AG09309 (cell line): ENCODE measurements around the gene NFKB1.

Experiments used
- DNase-seq: peaks from one replicate; pipeline ENCODE4 v3.0.0-alpha.2; 2010; ENCODE audit warnings: low read depth
- H3K4me3 ChIP-seq: 2 replicates; pipeline ENCODE4 v1.5.1; 2011; ENCODE audit warnings: mild to moderate bottlenecking, low read depth, low read length, moderate library complexity; ENCODE audit not compliant: control insufficient read depth
- TF ChIP-seq, protein P1 (sequence below): IDR thresholded peaks from 2 replicates; pipeline ENCODE4 v1.5.1; 2011; ENCODE audit warnings: mild to moderate bottlenecking, low read depth, low read length, inconsistent platforms; ENCODE audit not compliant: insufficient read depth, control insufficient read depth; ENCODE audit errors: missing control alignments

NFKB1 gene

DNA sequence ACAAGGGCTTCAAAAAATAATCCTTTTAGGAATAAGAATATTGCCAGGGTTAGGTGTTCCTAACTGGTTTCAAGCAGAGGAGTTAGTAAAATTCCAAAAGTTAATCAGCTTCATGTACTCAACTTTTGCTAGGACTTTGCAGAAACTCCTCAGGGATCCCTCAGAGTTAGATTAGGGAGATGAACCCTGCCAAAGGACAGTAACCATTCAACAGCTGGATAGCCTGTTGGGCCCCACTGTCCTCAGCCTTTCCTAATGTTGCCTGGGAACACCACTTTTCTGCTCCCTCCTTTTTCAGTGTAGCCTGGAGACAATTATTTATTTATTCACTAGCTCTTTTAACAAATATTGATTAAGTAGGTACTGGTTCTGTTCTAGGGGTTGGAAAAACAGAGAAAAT is 53.8 kb downstream of the NFKB1 start:
- TF ChIP-seq, protein P1, sequence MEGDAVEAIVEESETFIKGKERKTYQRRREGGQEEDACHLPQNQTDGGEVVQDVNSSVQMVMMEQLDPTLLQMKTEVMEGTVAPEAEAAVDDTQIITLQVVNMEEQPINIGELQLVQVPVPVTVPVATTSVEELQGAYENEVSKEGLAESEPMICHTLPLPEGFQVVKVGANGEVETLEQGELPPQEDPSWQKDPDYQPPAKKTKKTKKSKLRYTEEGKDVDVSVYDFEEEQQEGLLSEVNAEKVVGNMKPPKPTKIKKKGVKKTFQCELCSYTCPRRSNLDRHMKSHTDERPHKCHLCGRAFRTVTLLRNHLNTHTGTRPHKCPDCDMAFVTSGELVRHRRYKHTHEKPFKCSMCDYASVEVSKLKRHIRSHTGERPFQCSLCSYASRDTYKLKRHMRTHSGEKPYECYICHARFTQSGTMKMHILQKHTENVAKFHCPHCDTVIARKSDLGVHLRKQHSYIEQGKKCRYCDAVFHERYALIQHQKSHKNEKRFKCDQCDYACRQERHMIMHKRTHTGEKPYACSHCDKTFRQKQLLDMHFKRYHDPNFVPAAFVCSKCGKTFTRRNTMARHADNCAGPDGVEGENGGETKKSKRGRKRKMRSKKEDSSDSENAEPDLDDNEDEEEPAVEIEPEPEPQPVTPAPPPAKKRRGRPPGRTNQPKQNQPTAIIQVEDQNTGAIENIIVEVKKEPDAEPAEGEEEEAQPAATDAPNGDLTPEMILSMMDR: no peak
- no peak for DNase-seq

GRCh38 chr4:102557636-102558035 is 56.5 kb downstream of the NFKB1 start:
- TF ChIP-seq, protein P1: no peak
- no peak for DNase-seq
- no peak overlapping the region for H3K4me3 ChIP-seq

More for the DNA sequence above, 53.8 kb downstream of the NFKB1 start:
- H3K4me3 ChIP-seq: no peak overlapping the region

- DNase-seq: no peak
- no peak overlapping the region for H3K4me3 ChIP-seq
- TF ChIP-seq, protein P1: no peak
Measured at GRCh38 chr4:102560115-102560514, 59.0 kb downstream of the NFKB1 start.

DNA sequence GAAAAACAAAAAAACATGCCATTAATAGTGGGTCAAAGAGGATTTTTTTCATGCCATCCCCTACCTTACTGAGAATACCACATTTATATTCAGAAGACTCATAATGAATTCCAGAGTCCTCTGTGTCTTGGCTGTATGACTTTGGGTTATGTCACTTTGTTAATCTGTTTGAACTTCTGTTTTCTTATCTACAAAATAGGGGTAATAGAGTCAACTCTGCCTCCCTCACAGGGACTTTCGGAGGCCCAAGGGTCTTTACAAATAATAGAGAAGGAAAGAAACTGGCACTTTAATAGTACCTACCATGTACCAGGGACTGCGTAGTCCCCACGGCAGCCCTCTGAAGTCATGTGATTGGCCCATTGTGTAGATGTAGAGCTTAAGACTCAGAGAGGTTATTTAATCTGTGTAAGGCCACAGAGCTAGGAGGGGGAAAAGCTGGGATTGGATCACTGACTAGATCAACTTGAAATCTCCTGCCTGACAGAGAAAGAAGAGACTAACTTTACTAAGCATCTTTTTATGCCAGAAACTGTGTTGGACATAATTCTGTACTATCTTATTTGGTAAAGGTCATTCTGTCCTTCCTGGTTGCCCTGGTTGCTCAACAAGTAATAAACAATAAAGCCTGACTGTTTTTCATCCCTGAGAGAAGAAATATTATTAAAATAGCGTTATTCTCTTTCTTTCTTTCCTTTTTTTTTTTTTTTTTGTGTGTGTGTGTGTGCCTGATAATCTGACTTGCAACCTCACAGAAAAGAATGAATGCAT is 59.6 kb downstream of the NFKB1 start:
- TF ChIP-seq, protein P1: no peak
- DNase-seq: no peak
- no peak overlapping the region for H3K4me3 ChIP-seq

DNA sequence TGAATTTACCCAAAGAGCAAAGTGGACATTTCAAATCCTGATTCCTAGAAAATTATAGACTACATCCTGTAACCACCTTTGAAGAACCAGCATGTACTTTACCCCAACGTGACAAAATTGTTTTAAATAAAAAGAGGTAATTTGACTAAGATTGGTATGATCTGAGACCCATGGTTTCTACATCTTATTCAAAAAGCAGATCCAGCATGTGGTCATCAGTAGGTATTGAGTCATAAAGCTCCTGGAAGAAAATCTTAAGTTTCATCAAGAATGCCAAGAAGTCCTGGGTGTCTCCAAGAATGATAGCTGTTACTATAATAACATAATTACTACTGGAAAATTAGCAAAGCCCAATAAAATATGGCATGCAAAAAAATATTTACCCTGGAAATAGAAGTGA is 61.8 kb downstream of the NFKB1 start:
- no peak overlapping the region for H3K4me3 ChIP-seq
- no peak for DNase-seq
- TF ChIP-seq, protein P1: no peak

DNA sequence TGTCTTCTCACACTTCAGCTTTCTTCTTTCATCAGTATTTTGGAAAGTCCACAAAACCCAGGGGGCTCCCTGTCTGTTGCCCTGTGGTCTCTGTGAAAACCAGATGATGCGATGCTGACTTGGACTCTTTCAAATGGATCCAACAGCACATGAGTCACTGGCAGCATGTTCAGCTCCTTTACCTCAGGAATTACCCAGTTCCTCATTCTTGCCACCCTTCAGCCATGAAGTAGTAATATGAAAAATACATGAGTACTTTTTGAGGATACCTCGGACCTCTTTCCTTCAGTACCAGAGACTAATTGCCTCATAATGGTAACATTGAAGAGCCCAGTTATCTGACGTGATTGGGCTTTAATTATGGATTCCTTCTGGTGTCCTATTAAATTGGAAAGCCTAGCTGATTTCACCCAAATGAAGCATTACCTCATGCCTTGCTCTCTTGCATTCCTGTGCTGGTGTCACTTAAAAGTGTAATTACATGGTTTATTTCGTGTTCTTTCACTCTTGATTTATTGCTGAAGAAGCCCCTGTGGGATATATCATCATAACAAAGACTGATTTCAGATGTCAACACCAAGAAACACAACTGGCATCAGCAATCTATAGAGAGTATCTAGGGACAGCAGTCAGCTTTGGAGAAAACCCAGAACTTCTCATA is 63.4 kb downstream of the NFKB1 start:
- no peak overlapping the region for H3K4me3 ChIP-seq
- TF ChIP-seq, protein P1: no peak
- DNase-seq: peak; percentile 13
